ENCODE measurements around the gene SCUBE2. TPM values are rescaled to one million over a fixed set of nuclear protein-coding genes. Genes with fewer than 3 reads are reported as not detected.

The SCUBE2 gene
- total and polyA plus RNA-seq, 4 donors: 2.6 to 27.6 (median 4.0) TPM

- no peaks in the 10 kb centered on the region for H3K9me3 ChIP-seq (ENCODE audit: control insufficient read depth in 4 of 4, insufficient read depth in 3 of 4, low read length in 3 of 4)
- WGBS, 2 donors: 94 to 96% methylated on average over 6 of the region's 6 CpGs
- H3K4me1 ChIP-seq (ENCODE audit: control insufficient read depth in 5 of 5, insufficient read depth in 5 of 5, low read length in 5 of 5): peaks cover 3 to 59% (median 14%) of the 10 kb centered on the region in 5 donors
- H3K9ac ChIP-seq (ENCODE audit: insufficient read depth in 1 of 2, low read length in 2 of 2): no peak overlapping the region
- TF ChIP-seq CTCF (IDR thresholded peaks at IDR 0.05; ENCODE audit: control extremely low read depth, extremely low read depth): no peak
- no peaks in the 10 kb centered on the region for H3K36me3 ChIP-seq (ENCODE audit: control insufficient read depth in 4 of 4, insufficient read depth in 4 of 4, low read length in 4 of 4)
- no peak for DNase-seq
- no peak for ATAC-seq (ENCODE audit: insufficient read depth, low FRiP score)
- no peak overlapping the region for H3K4me3 ChIP-seq
- no peaks in the 10 kb centered on the region for H3K27me3 ChIP-seq (ENCODE audit: control insufficient read depth in 3 of 3, insufficient read depth in 3 of 3, low read length in 2 of 3)
- H3K27ac ChIP-seq (ENCODE audit: low read depth in 1 of 2, low read length in 1 of 2): no peak overlapping the region
Measured at GRCh38 chr11:9019861-9020260, 71.5 kb downstream of the SCUBE2 start.

DNA sequence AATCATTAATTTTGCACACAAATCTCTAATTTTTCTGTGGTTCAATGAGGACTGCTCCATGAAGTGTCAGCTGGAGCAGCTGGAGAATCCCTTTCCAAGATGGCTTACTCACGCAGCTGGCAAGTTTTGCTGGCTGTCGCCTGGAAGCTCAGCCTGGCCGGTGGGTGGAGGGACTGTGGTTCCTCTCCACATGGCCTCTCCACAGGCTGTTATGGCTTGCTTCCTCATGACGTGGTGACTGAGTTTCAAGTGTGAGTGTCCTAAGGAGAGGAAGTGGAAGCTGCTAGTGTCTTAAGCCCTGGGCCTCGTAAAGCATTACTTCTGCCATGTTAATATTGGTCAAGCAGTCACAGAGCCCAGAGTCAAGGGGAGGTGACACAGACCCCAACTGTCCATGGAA, 73.6 kb downstream of the SCUBE2 start:
- no peak for DNase-seq
- 24 to 44% methylated on average over 5 of the region's 5 CpGs for WGBS, 2 donors

DNA sequence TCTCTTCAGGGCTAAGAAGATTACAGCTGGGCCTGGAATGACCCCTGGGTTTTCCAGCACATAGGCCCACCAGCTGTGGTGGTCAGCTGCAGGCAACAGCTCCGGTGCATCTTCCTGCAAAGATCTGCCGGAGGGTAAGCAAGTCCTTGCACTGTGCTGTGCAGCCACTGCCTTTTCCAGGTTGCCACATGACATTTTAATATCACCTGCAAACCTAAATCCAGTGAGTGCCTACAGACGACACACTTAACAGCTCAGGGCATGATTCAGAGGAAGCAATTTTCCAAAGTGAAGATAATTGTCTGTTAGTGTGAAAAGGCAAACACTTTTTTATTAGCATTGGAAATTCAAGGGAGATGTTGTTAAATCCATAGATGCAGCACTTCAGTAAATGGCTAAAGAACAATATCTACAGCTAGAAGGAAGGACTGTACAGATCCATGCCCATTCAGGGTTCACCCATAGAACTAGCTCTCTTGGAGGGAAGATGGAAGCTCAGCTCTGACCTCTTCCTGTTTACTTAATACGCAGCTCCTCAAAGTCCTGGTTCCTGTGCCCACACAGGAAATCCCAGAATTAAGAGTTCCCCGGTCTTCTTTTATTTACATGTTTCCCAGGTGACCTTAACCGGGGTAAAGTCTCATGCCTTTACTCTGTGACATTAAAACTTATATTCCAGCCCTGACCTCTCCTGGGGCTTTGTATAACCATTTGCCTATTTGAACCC, 74.3 kb downstream of the SCUBE2 start:
- no peak for ATAC-seq (ENCODE audit: insufficient read depth, low FRiP score)
- Histone ChIP-seq H3K9ac (ENCODE audit: insufficient read depth in 1 of 2, low read length in 2 of 2) (no peak overlapping the region), H3K27ac (ENCODE audit: low read depth in 1 of 2, low read length in 1 of 2) (no peak overlapping the region), H3K9me3 (ENCODE audit: control insufficient read depth in 4 of 4, insufficient read depth in 3 of 4, low read length in 3 of 4) (no peaks in the 10 kb centered on the region), H3K36me3 (ENCODE audit: control insufficient read depth in 4 of 4, insufficient read depth in 4 of 4, low read length in 4 of 4) (no peaks in the 10 kb centered on the region), H3K4me1 (ENCODE audit: control insufficient read depth in 5 of 5, insufficient read depth in 5 of 5, low read length in 5 of 5) (peaks cover 3 to 36% (median 8%) of the 10 kb centered on the region in 5 donors), H3K27me3 (ENCODE audit: control insufficient read depth in 3 of 3, insufficient read depth in 3 of 3, low read length in 2 of 3) (no peaks in the 10 kb centered on the region), H3K4me3 (no peak overlapping the region)
- 46 to 53% methylated on average over 6 of the region's 6 CpGs for WGBS, 2 donors
- no peak for TF ChIP-seq CTCF (IDR thresholded peaks at IDR 0.05; ENCODE audit: control extremely low read depth, extremely low read depth)
- no peak for DNase-seq

More for the DNA sequence above, 73.6 kb downstream of the SCUBE2 start:
- no peaks in the 10 kb centered on the region for H3K36me3 ChIP-seq (ENCODE audit: control insufficient read depth in 4 of 4, insufficient read depth in 4 of 4, low read length in 4 of 4)
- H3K4me3 ChIP-seq: no peak overlapping the region
- no peak for TF ChIP-seq CTCF (IDR thresholded peaks at IDR 0.05; ENCODE audit: control extremely low read depth, extremely low read depth)
- no peaks in the 10 kb centered on the region for H3K9me3 ChIP-seq (ENCODE audit: control insufficient read depth in 4 of 4, insufficient read depth in 3 of 4, low read length in 3 of 4)
- H3K27me3 ChIP-seq (ENCODE audit: control insufficient read depth in 3 of 3, insufficient read depth in 3 of 3, low read length in 2 of 3): no peaks in the 10 kb centered on the region
- no peak overlapping the region for H3K9ac ChIP-seq (ENCODE audit: insufficient read depth in 1 of 2, low read length in 2 of 2)
- no peak overlapping the region for H3K27ac ChIP-seq (ENCODE audit: low read depth in 1 of 2, low read length in 1 of 2)
- peak; percentile 56 for ATAC-seq (ENCODE audit: insufficient read depth, low FRiP score)
- peaks cover 3 to 43% (median 9%) of the 10 kb centered on the region in 5 donors for H3K4me1 ChIP-seq (ENCODE audit: control insufficient read depth in 5 of 5, insufficient read depth in 5 of 5, low read length in 5 of 5)
